ENCODE data around the gene NELFB.

- TF ChIP-seq CTCF (conservative IDR thresholded peaks at IDR 0.05; ENCODE audit: low read length) (no peak), EZH2phosphoT487 (IDR thresholded peaks at IDR 0.05; ENCODE audit: borderline replicate concordance, low read depth, low read length) (no peak)
Measured at GRCh38 chr9:137306850-137307254, 51.7 kb downstream of the NELFB start.
